ENCODE measurements around the gene MYMK.

The MYMK gene

GRCh38 chr9:133533857-133534256 is 9.1 kb upstream of the MYMK start:
- no peak for DNase-seq

GRCh38 chr9:133532937-133533668 is 8.3 kb upstream of the MYMK start:
- peak; percentile 43 for DNase-seq

- no peak for DNase-seq
Measured at GRCh38 chr9:133531293-133531692, 6.5 kb upstream of the MYMK start.

GRCh38 chr9:133529874-133530273 is 5.1 kb upstream of the MYMK start:
- no peak for DNase-seq

- DNase-seq = no peak
Measured at GRCh38 chr9:133529457-133529856, 4.7 kb upstream of the MYMK start.

- DNase-seq = no peak
Measured at GRCh38 chr9:133528876-133529241, 4.1 kb upstream of the MYMK start.

GRCh38 chr9:133528001-133528875 is 3.5 kb upstream of the MYMK start:
- DNase-seq = no peak

- DNase-seq = no peak
Measured at GRCh38 chr9:133527444-133527920, 2.7 kb upstream of the MYMK start.

- DNase-seq = no peak
Measured at GRCh38 chr9:133526721-133527321, 2.1 kb upstream of the MYMK start.

- DNase-seq = no peak
Measured at GRCh38 chr9:133525677-133526076, 918 bp upstream of the MYMK start.

- DNase-seq = no peak
Measured at GRCh38 chr9:133524146-133524545, 613 bp downstream of the MYMK start.

GRCh38 chr9:133523106-133523505 is 1.7 kb downstream of the MYMK start:
- DNase-seq = no peak

GRCh38 chr9:133522073-133522910 is 2.5 kb downstream of the MYMK start:
- DNase-seq = no peak

GRCh38 chr9:133521122-133522072 is 3.4 kb downstream of the MYMK start:
- DNase-seq = no peak

GRCh38 chr9:133520121-133520835 is 4.5 kb downstream of the MYMK start:
- no peak for DNase-seq

- no peak for DNase-seq
Measured at GRCh38 chr9:133519693-133520092, 5.1 kb downstream of the MYMK start.

GRCh38 chr9:133518706-133519449 is 5.9 kb downstream of the MYMK start:
- DNase-seq = no peak

GRCh38 chr9:133518200-133518599 is 6.6 kb downstream of the MYMK start:
- no peak for DNase-seq

GRCh38 chr9:133517711-133518110 is 7.0 kb downstream of the MYMK start:
- DNase-seq = no peak

- DNase-seq = no peak
Measured at GRCh38 chr9:133516961-133517350, 7.8 kb downstream of the MYMK start.

All from fibroblast of skin of right biceps (primary cell).